Measurements from ENCODE around the gene MKNK2. TPM values are rescaled to one million over a fixed set of nuclear protein-coding genes. Genes with fewer than 3 reads are reported as not detected.
"Not testable (repeated sequence)": the region's sequence is repeated elsewhere in the genome, so short reads cannot be mapped to it uniquely, and the experiment has no call there.

Gene MKNK2
- polyA plus RNA-seq, 1 donor from 2014 or later, result 83.9 TPM

DNA sequence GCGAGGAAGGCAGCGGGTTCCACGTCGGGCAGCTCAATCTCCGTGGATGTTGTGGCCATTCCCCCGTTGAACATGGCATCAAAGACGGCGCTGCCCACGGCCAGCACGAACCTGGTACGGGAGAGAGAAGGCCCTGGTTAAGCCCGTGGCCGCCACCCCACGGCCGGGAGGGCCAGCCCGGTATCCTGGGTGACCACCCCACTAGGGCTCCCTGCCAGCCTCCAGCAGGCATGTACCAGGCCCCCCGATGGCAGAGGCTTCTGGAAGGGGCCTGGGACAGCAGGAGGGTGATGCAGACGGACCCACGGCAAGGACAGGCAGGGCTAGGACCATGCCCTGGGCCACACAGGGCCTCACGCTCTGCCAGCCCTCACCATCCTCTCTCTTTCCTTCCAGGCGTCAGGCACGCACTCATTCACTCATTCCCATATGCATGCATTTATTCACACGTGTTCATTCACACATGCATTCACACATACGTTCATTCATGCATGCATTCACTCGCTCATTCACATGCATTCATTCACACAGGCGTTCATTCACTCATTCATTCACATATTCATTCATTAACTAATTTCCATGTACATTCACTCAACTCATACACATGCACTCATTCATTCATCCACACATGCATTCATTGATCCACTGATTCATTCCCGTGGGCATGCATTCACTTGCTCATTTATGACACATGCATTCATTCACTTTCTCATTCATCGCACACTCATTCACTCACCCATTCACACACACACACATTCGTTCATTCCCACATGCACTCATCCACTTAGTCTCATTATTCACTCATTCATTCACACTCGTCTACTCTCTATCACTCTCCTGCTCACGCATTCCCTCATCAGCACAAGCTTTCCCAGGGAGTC is 53.5 kb downstream of the MKNK2 start:
- H3K36me3 Mint-ChIP-seq, result no peaks in the 10 kb centered on the region
- H3K4me1 Mint-ChIP-seq, result peaks cover 0 to 10% (median 5%) of the 10 kb centered on the region in 3 donors
- no peaks in the 10 kb centered on the region for H3K27me3 Mint-ChIP-seq
- no peaks in the 10 kb centered on the region for H3K9me3 Mint-ChIP-seq
- no peak overlapping the region for H3K4me3 Mint-ChIP-seq
- H3K27ac Mint-ChIP-seq, result peak overlapping the region in 2 of 3 donors; percentile 3 to 83

- Mint-ChIP-seq H3K9me3 (no peaks in the 10 kb centered on the region), H3K4me1 (peaks cover 0 to 5% (median 3%) of the 10 kb centered on the region in 3 donors), H3K4me3 (no peak overlapping the region), H3K27ac (peak overlapping the region in 1 of 3 donors; percentile 81), H3K27me3 (no peaks in the 10 kb centered on the region), H3K36me3 (no peaks in the 10 kb centered on the region)
Measured at GRCh38 chr19:1992759-1993260, 58.2 kb downstream of the MKNK2 start.

DNA sequence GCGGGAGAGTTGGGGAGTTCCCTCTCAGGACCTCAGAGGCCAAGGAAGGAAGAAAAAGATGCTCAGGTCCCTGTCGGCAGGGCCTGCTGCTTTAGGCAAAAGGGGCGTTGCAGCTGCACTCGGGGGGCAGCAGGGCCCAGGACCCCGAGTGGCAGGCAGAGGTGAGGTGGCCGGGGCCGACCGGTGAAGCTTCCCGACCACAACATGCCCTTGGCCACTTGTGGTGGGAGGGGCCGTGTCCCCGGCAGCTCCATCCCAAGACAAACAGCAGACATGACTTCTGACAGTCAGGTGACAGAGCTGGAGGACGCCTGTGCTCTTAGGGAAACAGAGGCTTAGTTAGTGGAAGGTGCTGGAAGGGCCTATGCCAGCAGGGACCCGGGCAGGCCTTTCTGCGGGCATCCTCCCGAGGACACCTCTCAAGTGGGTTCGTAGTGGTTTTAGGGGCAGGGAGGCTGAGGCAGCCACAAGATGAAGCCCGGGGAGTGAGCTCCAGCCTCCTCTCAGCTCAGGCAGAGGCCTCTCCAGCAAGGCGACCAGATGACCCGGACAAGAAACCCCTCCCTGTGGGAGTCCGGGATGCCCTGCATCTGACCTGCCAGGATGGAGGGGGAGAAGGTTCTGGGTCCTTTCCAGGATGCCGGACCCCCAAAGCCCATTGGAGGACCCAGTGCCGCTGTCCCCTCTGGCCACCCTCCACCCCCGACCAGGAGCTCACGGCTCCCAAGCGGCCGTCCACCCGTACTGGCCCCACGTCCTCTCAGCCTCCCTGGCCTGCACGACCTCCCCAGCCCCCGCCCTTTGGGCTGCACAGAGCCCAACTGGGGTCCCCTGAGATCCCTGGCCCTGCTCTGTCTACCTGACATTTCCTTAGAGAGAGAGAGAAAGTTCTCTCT is 59.8 kb downstream of the MKNK2 start:
- peaks cover 0 to 2% (median 0%) of the 10 kb centered on the region in 3 donors for H3K4me1 Mint-ChIP-seq
- no peaks in the 10 kb centered on the region for H3K27me3 Mint-ChIP-seq
- no peaks in the 10 kb centered on the region for H3K9me3 Mint-ChIP-seq
- peak overlapping the region in 1 of 3 donors; percentile 16 for H3K27ac Mint-ChIP-seq
- H3K4me3 Mint-ChIP-seq, result peak overlapping the region in 1 of 4 donors; percentile 54
- no peaks in the 10 kb centered on the region for H3K36me3 Mint-ChIP-seq

- Mint-ChIP-seq H3K9me3 (no peaks in the 10 kb centered on the region), H3K27ac (peak overlapping the region in 1 of 3 donors; percentile 16), H3K27me3 (no peaks in the 10 kb centered on the region), H3K4me3 (no peak overlapping the region), H3K4me1 (peaks cover 0 to 2% (median 0%) of the 10 kb centered on the region in 3 donors), H3K36me3 (no peaks in the 10 kb centered on the region)
Measured at GRCh38 chr19:1990230-1991017, 60.6 kb downstream of the MKNK2 start.

- H3K27ac Mint-ChIP-seq, result peak overlapping the region in 1 of 3 donors; percentile 16
- H3K27me3 Mint-ChIP-seq, result no peaks in the 10 kb centered on the region
- H3K4me1 Mint-ChIP-seq, result peaks cover 0 to under 1% (median 0%) of the 10 kb centered on the region in 3 donors
- no peak overlapping the region for H3K4me3 Mint-ChIP-seq
- no peaks in the 10 kb centered on the region for H3K9me3 Mint-ChIP-seq
- H3K36me3 Mint-ChIP-seq, result no peaks in the 10 kb centered on the region
Measured at GRCh38 chr19:1989513-1990229, 61.4 kb downstream of the MKNK2 start.

- not testable (repeated sequence) for H3K36me3 Mint-ChIP-seq, H3K4me1 Mint-ChIP-seq, H3K4me3 Mint-ChIP-seq, H3K27me3 Mint-ChIP-seq, H3K9me3 Mint-ChIP-seq, H3K27ac Mint-ChIP-seq
Measured at GRCh38 chr19:1988464-1988863, 62.6 kb downstream of the MKNK2 start.

Other genes with a start within 250 kb of the MKNK2 start
- 1.2 TPM for gene ATP8B3, start 239.0 kb downstream of the MKNK2 start, polyA plus RNA-seq
- gene REXO1, start 202.8 kb downstream of the MKNK2 start, polyA plus RNA-seq, result 13.7 TPM
- gene KLF16, start 187.7 kb downstream of the MKNK2 start, polyA plus RNA-seq, result 1.8 TPM
- gene ABHD17A, start 165.7 kb downstream of the MKNK2 start, polyA plus RNA-seq, result 107 TPM
- gene ADAT3, start 145.8 kb downstream of the MKNK2 start, polyA plus RNA-seq, result 7.4 TPM
- 43.1 TPM for gene SCAMP4, start 145.8 kb downstream of the MKNK2 start, polyA plus RNA-seq
- 28.8 TPM for gene CSNK1G2, start 110.1 kb downstream of the MKNK2 start, polyA plus RNA-seq
- 8.2 TPM for gene BTBD2, start 35.5 kb downstream of the MKNK2 start, polyA plus RNA-seq
- 136 TPM for gene MOB3A, start 45.1 kb upstream of the MKNK2 start, polyA plus RNA-seq
- 0.83 TPM for gene IZUMO4, start 45.7 kb upstream of the MKNK2 start, polyA plus RNA-seq
- gene AP3D1, start 100.3 kb upstream of the MKNK2 start, polyA plus RNA-seq, result 23.7 TPM
- gene DOT1L, start 112.7 kb upstream of the MKNK2 start, polyA plus RNA-seq, result 2.7 TPM
- gene PLEKHJ1, start 185.1 kb upstream of the MKNK2 start, polyA plus RNA-seq, result 163 TPM
- 37.8 TPM for gene SF3A2, start 185.6 kb upstream of the MKNK2 start, polyA plus RNA-seq
- gene AMH, start 198.1 kb upstream of the MKNK2 start, polyA plus RNA-seq, result 0.15 TPM
- 4.3 TPM for gene JSRP1, start 205.2 kb upstream of the MKNK2 start, polyA plus RNA-seq
- 0.26 TPM for gene PEAK3, start 230.9 kb upstream of the MKNK2 start, polyA plus RNA-seq